DOHH2 (cell line): ENCODE data around the gene CDC42.

Experiments used
- CTCF ChIP-seq: fragments of 200-600 bp; sonication (generic); IDR thresholded peaks from one replicate; pipeline ENCODE4 v1.5.1; 2014; ENCODE audit warnings: antibody characterized with exemption, mild to moderate bottlenecking, low read depth, low read length; ENCODE audit not compliant: poor library complexity, severe bottlenecking
- EZH2phosphoT487 ChIP-seq: fragments of 200-600 bp; sonication (generic); IDR thresholded peaks from 2 replicates; pipeline ENCODE4 v1.6.1; 2017; ENCODE audit warnings: borderline replicate concordance, mild to moderate bottlenecking, antibody characterized with exemption, low read length, moderate library complexity, mixed read lengths

- TF ChIP-seq CTCF (no peak), EZH2phosphoT487 (no peak)
Observed at GRCh38 chr1:22127248-22127647, 74.7 kb downstream of the CDC42 start.
